NB4 (cell line): ENCODE data around the gene XRCC1.

Source experiments
- CTCF ChIP-seq: IDR thresholded peaks from one replicate; pipeline ENCODE4 v1.5.1; 2012; ENCODE audit warnings: low read depth, low read length
- MAX ChIP-seq: IDR thresholded peaks from 2 replicates; pipeline ENCODE4 v1.6.1; 2011; ENCODE audit warnings: low read depth, low read length
- POLR2A ChIP-seq: IDR thresholded peaks from 2 replicates; pipeline ENCODE4 v1.6.1; 2011; ENCODE audit warnings: mild to moderate bottlenecking; ENCODE audit not compliant: insufficient read length; ENCODE audit errors: extremely low read depth

- TF ChIP-seq CTCF = no peak
- TF ChIP-seq POLR2A = no peak
- no peak for TF ChIP-seq MAX
These were observed 76.3 kb downstream of the XRCC1 start for GRCh38 chr19:43499042-43499441.
